ENCODE data around the gene OSBP2. TPM values are rescaled to one million over a fixed set of nuclear protein-coding genes. Genes with fewer than 3 reads are reported as not detected.

OSBP2 gene
- total and polyA plus RNA-seq, 2 experiments from 2014 or later: 2.1 to 2.9 TPM

DNA sequence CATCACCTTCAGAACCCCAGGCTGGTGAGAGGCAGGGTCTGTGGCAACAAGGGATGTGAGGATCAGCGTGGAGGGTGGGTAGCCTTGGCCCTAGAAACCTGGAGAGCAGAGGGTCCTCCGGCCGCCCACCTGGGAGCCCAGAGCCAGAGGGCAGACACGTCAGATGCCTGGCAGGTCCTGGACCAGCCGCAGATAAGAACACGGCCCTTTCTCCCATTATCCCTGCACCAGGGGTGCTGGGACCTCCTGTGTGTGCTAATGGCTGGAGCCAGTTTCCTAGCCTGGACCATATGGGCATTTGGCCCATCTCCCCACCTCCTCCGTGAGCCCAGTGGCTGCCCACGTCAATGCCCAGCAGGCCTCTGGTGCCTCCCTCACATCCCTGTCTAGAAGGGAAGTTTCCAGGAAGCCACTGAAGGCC is 185.5 kb downstream of the OSBP2 start (continued):
- TF ChIP-seq, protein P1, sequence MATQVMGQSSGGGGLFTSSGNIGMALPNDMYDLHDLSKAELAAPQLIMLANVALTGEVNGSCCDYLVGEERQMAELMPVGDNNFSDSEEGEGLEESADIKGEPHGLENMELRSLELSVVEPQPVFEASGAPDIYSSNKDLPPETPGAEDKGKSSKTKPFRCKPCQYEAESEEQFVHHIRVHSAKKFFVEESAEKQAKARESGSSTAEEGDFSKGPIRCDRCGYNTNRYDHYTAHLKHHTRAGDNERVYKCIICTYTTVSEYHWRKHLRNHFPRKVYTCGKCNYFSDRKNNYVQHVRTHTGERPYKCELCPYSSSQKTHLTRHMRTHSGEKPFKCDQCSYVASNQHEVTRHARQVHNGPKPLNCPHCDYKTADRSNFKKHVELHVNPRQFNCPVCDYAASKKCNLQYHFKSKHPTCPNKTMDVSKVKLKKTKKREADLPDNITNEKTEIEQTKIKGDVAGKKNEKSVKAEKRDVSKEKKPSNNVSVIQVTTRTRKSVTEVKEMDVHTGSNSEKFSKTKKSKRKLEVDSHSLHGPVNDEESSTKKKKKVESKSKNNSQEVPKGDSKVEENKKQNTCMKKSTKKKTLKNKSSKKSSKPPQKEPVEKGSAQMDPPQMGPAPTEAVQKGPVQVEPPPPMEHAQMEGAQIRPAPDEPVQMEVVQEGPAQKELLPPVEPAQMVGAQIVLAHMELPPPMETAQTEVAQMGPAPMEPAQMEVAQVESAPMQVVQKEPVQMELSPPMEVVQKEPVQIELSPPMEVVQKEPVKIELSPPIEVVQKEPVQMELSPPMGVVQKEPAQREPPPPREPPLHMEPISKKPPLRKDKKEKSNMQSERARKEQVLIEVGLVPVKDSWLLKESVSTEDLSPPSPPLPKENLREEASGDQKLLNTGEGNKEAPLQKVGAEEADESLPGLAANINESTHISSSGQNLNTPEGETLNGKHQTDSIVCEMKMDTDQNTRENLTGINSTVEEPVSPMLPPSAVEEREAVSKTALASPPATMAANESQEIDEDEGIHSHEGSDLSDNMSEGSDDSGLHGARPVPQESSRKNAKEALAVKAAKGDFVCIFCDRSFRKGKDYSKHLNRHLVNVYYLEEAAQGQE (IDR thresholded peaks at IDR 0.05; ENCODE audit: unreplicated experiment): no peak

GRCh38 chr22:30880847-30881246 is 186.2 kb downstream of the OSBP2 start:
- H3K4me2 ChIP-seq: no peak overlapping the region
- DNase-seq (ENCODE audit: low spot score) (no peak), ATAC-seq (no peak)
- H3F3A ChIP-seq (replicated peaks; ENCODE audit: low read depth): no peaks in the 10 kb centered on the region
- Mint-ChIP-seq H3K4me1 (peaks cover 8% of the 10 kb centered on the region), H3K4me3 (no peak overlapping the region), H3K27ac (no peak overlapping the region), H3K27me3 (ENCODE audit: insufficient read depth, low read depth, poor library complexity) (peaks cover 2% of the 10 kb centered on the region), H3K9me3 (no peaks in the 10 kb centered on the region), H3K36me3 (ENCODE audit: low read depth) (no peaks in the 10 kb centered on the region; the same call in 2 of the 3 replicates)
- no peak overlapping the region for H3K4me3 ChIP-seq
- H4K20me1 ChIP-seq (replicated peaks; ENCODE audit: insufficient read depth): no peaks in the 10 kb centered on the region
- no peak for TF ChIP-seq ZNF114 (CRISPR knock-in tag; IDR thresholded peaks at IDR 0.05)
- TF ChIP-seq, protein P2, sequence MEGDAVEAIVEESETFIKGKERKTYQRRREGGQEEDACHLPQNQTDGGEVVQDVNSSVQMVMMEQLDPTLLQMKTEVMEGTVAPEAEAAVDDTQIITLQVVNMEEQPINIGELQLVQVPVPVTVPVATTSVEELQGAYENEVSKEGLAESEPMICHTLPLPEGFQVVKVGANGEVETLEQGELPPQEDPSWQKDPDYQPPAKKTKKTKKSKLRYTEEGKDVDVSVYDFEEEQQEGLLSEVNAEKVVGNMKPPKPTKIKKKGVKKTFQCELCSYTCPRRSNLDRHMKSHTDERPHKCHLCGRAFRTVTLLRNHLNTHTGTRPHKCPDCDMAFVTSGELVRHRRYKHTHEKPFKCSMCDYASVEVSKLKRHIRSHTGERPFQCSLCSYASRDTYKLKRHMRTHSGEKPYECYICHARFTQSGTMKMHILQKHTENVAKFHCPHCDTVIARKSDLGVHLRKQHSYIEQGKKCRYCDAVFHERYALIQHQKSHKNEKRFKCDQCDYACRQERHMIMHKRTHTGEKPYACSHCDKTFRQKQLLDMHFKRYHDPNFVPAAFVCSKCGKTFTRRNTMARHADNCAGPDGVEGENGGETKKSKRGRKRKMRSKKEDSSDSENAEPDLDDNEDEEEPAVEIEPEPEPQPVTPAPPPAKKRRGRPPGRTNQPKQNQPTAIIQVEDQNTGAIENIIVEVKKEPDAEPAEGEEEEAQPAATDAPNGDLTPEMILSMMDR (conservative IDR thresholded peaks at IDR 0.05; ENCODE audit: low read depth in 2 of 2): no peak
- no peak for TF ChIP-seq EZH2 (IDR thresholded peaks at IDR 0.05; ENCODE audit: low read depth, unreplicated experiment)
- TF ChIP-seq, protein P1 (IDR thresholded peaks at IDR 0.05; ENCODE audit: unreplicated experiment): no peak
- no peak for TF ChIP-seq ZNF331 (CRISPR knock-in tag; IDR thresholded peaks at IDR 0.05; ENCODE audit: low read depth)
- no peak for TF ChIP-seq POLR2AphosphoS5 (IDR thresholded peaks at IDR 0.05; ENCODE audit: low read depth)
- no peaks in the 10 kb centered on the region for H3K27me3 ChIP-seq (ENCODE audit: insufficient read depth)
- no peak overlapping the region for H2AFZ ChIP-seq
- no peaks in the 10 kb centered on the region for H3K9me2 ChIP-seq (ENCODE audit: insufficient read depth)
- no peaks in the 10 kb centered on the region for H3K36me3 ChIP-seq (ENCODE audit: insufficient read depth)
- no peaks in the 10 kb centered on the region for H3K4me1 ChIP-seq (ENCODE audit: insufficient read depth)
- H3K27ac ChIP-seq (ENCODE audit: low read depth): no peak overlapping the region
- no peaks in the 10 kb centered on the region for H3K79me2 ChIP-seq (replicated peaks; ENCODE audit: insufficient read depth)
